Fibroblast of skin of back (primary cell): Measurements from ENCODE around the gene FRMD4A.
A peak's percentile ranks its signal among the peaks of the same experiment; 100 is the strongest.

ENCODE experiments used
- DNase-seq: peaks from one replicate; pipeline ENCODE4 v3.0.0-alpha.2; 2013

FRMD4A gene

GRCh38 chr10:13631594-13631993 is 699.1 kb downstream of the FRMD4A start:
- no peak for DNase-seq

GRCh38 chr10:13630231-13630630 is 700.5 kb downstream of the FRMD4A start:
- no peak for DNase-seq

- no peak for DNase-seq
These were observed 701.6 kb downstream of the FRMD4A start for GRCh38 chr10:13629116-13629515.

- no peak for DNase-seq
These were observed 702.1 kb downstream of the FRMD4A start for GRCh38 chr10:13628661-13629060.

- no peak for DNase-seq
These were observed 703.0 kb downstream of the FRMD4A start for GRCh38 chr10:13627459-13628310.

- no peak for DNase-seq
These were observed 706.1 kb downstream of the FRMD4A start for GRCh38 chr10:13624630-13625029.

- DNase-seq = no peak
These were observed 708.8 kb downstream of the FRMD4A start for GRCh38 chr10:13621931-13622330.

- peak; percentile 75 for DNase-seq
These were observed 713.6 kb downstream of the FRMD4A start for GRCh38 chr10:13617116-13617515.

- peak; percentile 45 for DNase-seq
These were observed 714.9 kb downstream of the FRMD4A start for GRCh38 chr10:13615650-13616300.

GRCh38 chr10:13614530-13615332 is 716.0 kb downstream of the FRMD4A start:
- DNase-seq = peak; percentile 80

- DNase-seq = peak; percentile 54
These were observed 717.2 kb downstream of the FRMD4A start for GRCh38 chr10:13613519-13613918.

- DNase-seq = no peak
These were observed 717.9 kb downstream of the FRMD4A start for GRCh38 chr10:13612654-13613373.

GRCh38 chr10:13608246-13608853 is 722.4 kb downstream of the FRMD4A start:
- no peak for DNase-seq

- no peak for DNase-seq
These were observed 726.2 kb downstream of the FRMD4A start for GRCh38 chr10:13604357-13605040.

- DNase-seq = no peak
These were observed 732.8 kb downstream of the FRMD4A start for GRCh38 chr10:13597909-13598308.

- DNase-seq = no peak
These were observed 736.1 kb downstream of the FRMD4A start for GRCh38 chr10:13594641-13595040.
